Activated naive CD8-positive, alpha-beta T cell treated with anti-CD3 and anti-CD28 coated beads, Interleukin-2, amount 50 U/mL, for 24 hours (primary cell): Measurements from ENCODE around the gene FAM83G.

Source experiments
- ATAC-seq: fragments of 150-1000 bp; cut with Tn5 transposase; one replicate; pipeline ENCODE4 v1.10.0; 2021
- DNase-seq: peaks from one replicate; pipeline ENCODE4 v3.0.0; 2021
- H3K27ac Mint-ChIP-seq: one replicate; pipeline ENCODE4 v1.8.0; 2021; ENCODE audit warnings: mild to moderate bottlenecking, mixed read lengths
- H3K27me3 Mint-ChIP-seq: one replicate; pipeline ENCODE4 v1.8.0; 2021; ENCODE audit warnings: mixed read lengths
- H3K36me3 Mint-ChIP-seq: one replicate; pipeline ENCODE4 v1.8.0; 2021; ENCODE audit warnings: low read depth, mixed read lengths
- H3K4me1 Mint-ChIP-seq: one replicate; pipeline ENCODE4 v1.8.0; 2021; ENCODE audit warnings: mixed read lengths
- H3K4me3 Mint-ChIP-seq: one replicate; pipeline ENCODE4 v1.8.0; 2021; ENCODE audit warnings: mild to moderate bottlenecking, moderate library complexity, mixed read lengths
- H3K9me3 Mint-ChIP-seq: one replicate; pipeline ENCODE4 v1.8.0; 2021; ENCODE audit warnings: mixed read lengths

The FAM83G gene

DNA sequence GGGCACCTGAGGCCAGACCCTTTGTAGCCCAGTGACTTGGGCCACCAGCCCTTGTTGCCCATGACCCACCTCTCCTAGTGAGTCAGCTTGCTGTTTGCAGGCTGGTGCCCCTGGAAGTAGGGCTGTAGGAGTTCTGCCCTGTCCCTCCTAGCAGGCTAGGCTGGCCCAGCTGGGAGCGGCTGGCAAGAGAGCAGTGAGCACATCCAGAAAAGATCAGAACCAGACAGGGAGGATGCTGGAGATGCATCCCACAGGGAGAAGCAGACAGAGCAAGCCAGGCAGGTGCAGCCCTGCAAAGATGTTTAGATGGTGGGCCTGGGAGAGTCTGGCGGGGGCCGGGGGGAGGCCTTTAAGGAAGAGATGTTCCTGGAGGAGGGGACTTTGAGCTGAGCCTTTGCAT lies 50.2 kb downstream of the FAM83G start:
- Mint-ChIP-seq H3K27me3 (no peaks in the 10 kb centered on the region), H3K9me3 (no peaks in the 10 kb centered on the region), H3K4me3 (no peak overlapping the region), H3K27ac (no peak overlapping the region), H3K4me1 (peaks cover 24% of the 10 kb centered on the region), H3K36me3 (no peaks in the 10 kb centered on the region)
- DNase-seq (no peak), ATAC-seq (no peak)

- Mint-ChIP-seq H3K27me3 (no peaks in the 10 kb centered on the region), H3K4me1 (peaks cover 24% of the 10 kb centered on the region), H3K9me3 (no peaks in the 10 kb centered on the region), H3K4me3 (no peak overlapping the region), H3K36me3 (no peaks in the 10 kb centered on the region), H3K27ac (no peak overlapping the region)
- no peak for DNase-seq
- no peak for ATAC-seq
These were observed 51.3 kb downstream of the FAM83G start for GRCh38 chr17:18953231-18953728.

DNA sequence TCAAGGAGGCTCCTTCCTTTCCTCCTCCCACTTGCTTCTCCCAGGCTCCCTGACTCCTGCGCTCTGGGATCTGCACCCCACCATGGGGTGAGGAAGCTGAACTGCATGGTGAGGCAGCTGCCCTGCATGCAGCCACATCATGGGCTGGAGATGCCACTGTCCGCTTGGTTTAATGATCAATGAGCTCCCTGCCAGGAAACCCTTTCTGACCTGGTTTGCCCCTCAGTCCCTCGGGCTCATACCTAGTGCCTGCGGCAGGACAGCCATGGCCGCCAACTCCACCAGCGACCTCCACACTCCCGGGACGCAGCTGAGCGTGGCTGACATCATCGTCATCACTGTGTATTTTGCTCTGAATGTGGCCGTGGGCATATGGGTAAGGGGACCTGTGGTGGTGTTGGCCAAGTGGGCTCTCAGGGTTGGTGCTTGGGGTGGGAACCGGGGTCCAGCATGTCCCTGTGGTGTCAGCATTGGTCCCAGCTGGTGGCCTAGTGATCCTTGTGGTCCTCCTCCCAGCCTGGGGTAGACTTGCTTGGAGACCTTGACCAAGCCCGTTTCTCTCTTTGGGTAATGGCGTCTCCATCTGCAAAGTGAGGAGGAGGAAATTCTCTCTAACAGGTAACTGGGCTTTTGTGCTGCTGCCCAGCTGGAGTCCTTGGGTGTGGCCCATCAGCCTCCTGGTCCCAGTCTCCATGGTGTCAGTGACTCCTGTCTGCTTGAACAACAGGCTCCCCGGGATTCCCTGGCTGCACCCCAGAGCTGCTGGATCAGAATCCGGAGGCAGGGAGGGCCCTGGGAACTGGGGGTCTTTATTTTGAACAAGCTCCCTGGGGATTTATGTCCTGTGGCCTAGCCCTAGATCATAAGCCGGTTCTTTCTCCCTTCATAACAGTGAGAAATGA lies 52.4 kb downstream of the FAM83G start, which contains the start of gene SLC5A10:
Gene SLC5A10 (plus strand): TSS at position 225 of the 902 bp plus-strand sequence. CDS start 41 bp downstream, at position 266.
- no peak for DNase-seq
- no peaks in the 10 kb centered on the region for H3K27me3 Mint-ChIP-seq
- H3K9me3 Mint-ChIP-seq, result no peaks in the 10 kb centered on the region
- no peak within 1 kb of the TSS for H3K27ac Mint-ChIP-seq
- ATAC-seq, result no peak
- peaks cover 24% of the 10 kb centered on the region for H3K4me1 Mint-ChIP-seq
- H3K4me3 Mint-ChIP-seq, result no peak within 1 kb of the TSS
- no peaks in the 10 kb centered on the region for H3K36me3 Mint-ChIP-seq

- Mint-ChIP-seq H3K27ac (no peak overlapping the region), H3K27me3 (no peaks in the 10 kb centered on the region), H3K4me1 (peaks cover 17% of the 10 kb centered on the region), H3K9me3 (no peaks in the 10 kb centered on the region), H3K36me3 (no peaks in the 10 kb centered on the region), H3K4me3 (no peak overlapping the region)
- no peak for DNase-seq
- ATAC-seq, result no peak
These were observed 53.3 kb downstream of the FAM83G start for GRCh38 chr17:18950944-18951905.

DNA sequence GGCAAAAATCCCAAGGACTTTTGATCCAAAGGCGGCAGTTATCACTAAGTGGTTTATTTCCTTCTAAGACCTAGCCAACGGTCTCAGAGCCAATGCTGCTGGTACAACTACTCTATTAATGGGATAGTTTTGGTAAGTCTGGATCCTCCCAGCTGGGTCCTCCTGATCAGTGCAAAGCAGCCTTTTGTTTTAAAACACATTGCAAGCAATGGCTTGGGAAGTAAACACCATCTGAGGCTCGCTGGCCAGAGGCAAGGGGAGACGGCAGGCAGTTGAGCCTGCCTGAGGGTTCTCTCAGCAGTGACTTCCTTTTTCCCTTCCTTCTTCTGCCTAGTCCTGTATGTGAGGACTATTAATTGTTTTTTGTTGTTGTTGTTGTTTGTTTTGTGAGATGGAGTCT lies 54.2 kb downstream of the FAM83G start:
- no peak for DNase-seq
- Mint-ChIP-seq H3K27ac (no peak overlapping the region), H3K27me3 (no peaks in the 10 kb centered on the region), H3K36me3 (no peaks in the 10 kb centered on the region), H3K4me3 (no peak overlapping the region), H3K4me1 (peaks cover 11% of the 10 kb centered on the region), H3K9me3 (no peaks in the 10 kb centered on the region)
- no peak for ATAC-seq

- no peak overlapping the region for H3K4me3 Mint-ChIP-seq
- no peak overlapping the region for H3K27ac Mint-ChIP-seq
- ATAC-seq, result no peak
- no peaks in the 10 kb centered on the region for H3K9me3 Mint-ChIP-seq
- no peaks in the 10 kb centered on the region for H3K36me3 Mint-ChIP-seq
- no peaks in the 10 kb centered on the region for H3K27me3 Mint-ChIP-seq
- no peak for DNase-seq
- H3K4me1 Mint-ChIP-seq, result peaks cover 7% of the 10 kb centered on the region
These were observed 55.0 kb downstream of the FAM83G start for GRCh38 chr17:18949566-18949965.

DNA sequence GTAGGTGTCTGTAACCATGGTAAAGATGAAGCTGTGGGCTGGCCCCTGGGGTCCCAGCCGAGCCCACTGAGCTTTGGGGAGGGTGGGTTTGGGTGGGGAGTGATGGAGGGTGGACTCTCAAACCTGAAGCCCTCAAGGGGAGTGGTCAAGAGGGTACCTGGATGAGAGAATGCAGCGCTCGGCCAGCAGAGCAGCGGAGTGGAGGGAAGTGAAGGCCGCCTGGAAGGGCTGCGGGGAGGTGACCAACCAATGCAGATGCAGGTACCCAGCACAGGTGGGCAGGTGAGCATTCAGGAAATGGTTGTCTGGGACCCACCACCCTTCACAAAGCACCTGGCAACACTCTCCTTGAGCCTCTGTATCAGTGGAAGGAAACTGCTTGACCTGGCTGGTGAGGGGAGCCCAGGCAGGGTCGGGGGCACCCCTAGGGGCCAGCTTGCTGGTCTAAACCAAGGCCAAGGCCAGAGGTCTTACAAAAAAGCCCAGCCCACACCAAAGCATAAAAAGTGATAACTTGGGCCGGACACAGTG lies 56.0 kb downstream of the FAM83G start:
- DNase-seq (no peak), ATAC-seq (no peak)
- Mint-ChIP-seq H3K4me3 (no peak overlapping the region), H3K27ac (no peak overlapping the region), H3K36me3 (no peaks in the 10 kb centered on the region), H3K27me3 (no peaks in the 10 kb centered on the region), H3K4me1 (peaks cover 5% of the 10 kb centered on the region), H3K9me3 (no peaks in the 10 kb centered on the region)

- Mint-ChIP-seq H3K36me3 (no peaks in the 10 kb centered on the region), H3K4me1 (peaks cover 5% of the 10 kb centered on the region)
These were observed 56.7 kb downstream of the FAM83G start for GRCh38 chr17:18947866-18948265.

GRCh38 chr17:18946536-18946935 lies 58.0 kb downstream of the FAM83G start:
- Mint-ChIP-seq H3K27me3 (no peaks in the 10 kb centered on the region), H3K27ac (no peak overlapping the region), H3K36me3 (no peaks in the 10 kb centered on the region), H3K9me3 (no peaks in the 10 kb centered on the region), H3K4me3 (no peak overlapping the region), H3K4me1 (peaks cover 5% of the 10 kb centered on the region)
- no peak for DNase-seq
- no peak for ATAC-seq

More at GRCh38 chr17:18947866-18948265, 56.7 kb downstream of the FAM83G start:
- ATAC-seq (no peak), DNase-seq (no peak)
- Mint-ChIP-seq H3K27ac (no peak overlapping the region), H3K4me3 (no peak overlapping the region), H3K9me3 (no peaks in the 10 kb centered on the region), H3K27me3 (no peaks in the 10 kb centered on the region)

GRCh38 chr17:18944646-18945045 lies 59.9 kb downstream of the FAM83G start:
- Mint-ChIP-seq H3K36me3 (no peaks in the 10 kb centered on the region), H3K4me1 (peaks cover 5% of the 10 kb centered on the region), H3K4me3 (no peak overlapping the region), H3K27me3 (peaks cover 2% of the 10 kb centered on the region), H3K9me3 (no peaks in the 10 kb centered on the region), H3K27ac (no peak overlapping the region)
- ATAC-seq, result no peak
- no peak for DNase-seq

- Mint-ChIP-seq H3K4me1 (peaks cover 2% of the 10 kb centered on the region), H3K9me3 (no peaks in the 10 kb centered on the region), H3K27ac (no peak overlapping the region), H3K36me3 (no peaks in the 10 kb centered on the region), H3K27me3 (peaks cover 5% of the 10 kb centered on the region), H3K4me3 (no peak overlapping the region)
- no peak for DNase-seq
- ATAC-seq, result no peak
These were observed 65.9 kb downstream of the FAM83G start for GRCh38 chr17:18938692-18939023.

GRCh38 chr17:18937981-18938691 lies 66.4 kb downstream of the FAM83G start:
- Mint-ChIP-seq H3K36me3 (no peaks in the 10 kb centered on the region), H3K4me1 (peaks cover 6% of the 10 kb centered on the region), H3K4me3 (no peak overlapping the region), H3K27ac (no peak overlapping the region), H3K27me3 (peaks cover 5% of the 10 kb centered on the region), H3K9me3 (no peaks in the 10 kb centered on the region)
- no peak for ATAC-seq
- no peak for DNase-seq

DNA sequence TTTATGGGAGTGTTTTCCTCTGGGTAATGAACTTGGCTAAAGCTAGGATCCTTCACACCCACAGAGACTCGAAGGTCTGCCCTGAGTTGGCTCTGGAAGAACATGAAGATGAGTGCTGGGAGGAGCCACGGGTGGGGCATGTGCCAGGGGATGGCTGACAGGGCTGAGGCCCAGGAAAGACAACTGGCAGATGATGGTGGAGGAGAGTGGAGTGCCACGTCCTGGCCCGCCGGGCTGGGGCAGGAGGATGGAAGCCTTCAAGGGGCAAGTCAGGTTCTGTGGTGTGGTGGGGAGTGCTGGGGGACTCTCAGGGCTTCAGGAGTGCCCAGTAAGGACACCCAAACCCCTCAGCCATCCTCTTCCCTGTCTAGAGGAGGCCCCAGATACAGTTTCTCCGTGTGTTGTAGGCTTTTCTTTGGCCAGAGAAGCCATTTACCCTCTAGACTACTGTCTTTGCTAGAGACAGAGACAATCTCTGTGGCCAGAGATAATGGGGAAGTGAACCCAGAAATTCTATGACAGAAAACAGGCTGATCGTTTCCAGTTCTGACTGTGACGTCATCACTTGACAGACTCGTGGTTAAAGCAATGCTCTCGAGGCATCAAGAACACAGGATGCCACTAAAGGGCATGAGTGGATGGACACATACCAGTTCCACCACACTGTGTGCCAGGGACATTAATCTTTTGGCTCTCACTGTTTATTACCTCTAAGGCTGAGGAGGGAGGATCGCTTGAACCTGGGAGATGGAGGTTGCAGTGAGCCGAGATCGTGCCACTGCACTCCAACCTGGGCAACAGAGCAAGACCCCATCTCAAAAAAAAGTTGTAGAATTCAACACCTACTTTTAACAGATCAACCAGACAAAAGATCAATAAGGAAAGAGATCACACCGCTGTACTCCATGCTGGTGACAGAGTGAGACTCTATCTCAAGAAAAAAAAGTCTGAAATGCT lies 71.2 kb downstream of the FAM83G start:
- H3K27ac Mint-ChIP-seq, result no peak overlapping the region
- H3K4me1 Mint-ChIP-seq, result peaks cover 12% of the 10 kb centered on the region
- no peak overlapping the region for H3K4me3 Mint-ChIP-seq
- DNase-seq (no peak), ATAC-seq (no peak)
- peaks cover 3% of the 10 kb centered on the region for H3K27me3 Mint-ChIP-seq
- peaks cover 20% of the 10 kb centered on the region for H3K36me3 Mint-ChIP-seq
- no peaks in the 10 kb centered on the region for H3K9me3 Mint-ChIP-seq
